ENCODE measurements around the gene TSPAN9.

The TSPAN9 gene

DNA sequence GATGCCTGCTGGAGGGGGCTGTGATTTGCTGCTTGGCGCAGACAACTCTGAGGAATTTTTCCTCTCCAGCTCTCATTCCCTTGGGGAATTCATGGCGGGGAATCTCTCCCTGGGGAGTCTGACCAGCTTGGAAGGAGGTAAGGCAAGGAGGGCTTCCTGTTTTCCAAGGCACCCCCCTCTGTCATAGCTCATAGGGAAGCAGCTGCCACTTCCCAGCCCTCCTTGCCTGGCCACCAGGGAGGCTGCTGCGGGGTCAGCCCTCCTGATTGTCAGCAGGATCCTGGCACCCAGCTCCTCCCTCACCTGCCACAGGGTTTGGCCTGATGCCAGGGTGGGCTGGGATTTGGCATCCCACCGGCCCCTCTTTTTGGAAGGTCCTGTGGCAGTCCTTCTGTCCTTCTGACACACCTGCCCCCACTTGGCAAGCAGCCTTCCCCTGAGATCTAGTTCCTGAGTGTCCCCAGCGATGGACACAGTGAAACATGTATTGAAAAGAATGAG is 74.9 kb downstream of the TSPAN9 start:
- Histone ChIP-seq H3K4me3 (ENCODE audit: insufficient read depth, low read length, poor library complexity, severe bottlenecking) (no peak overlapping the region), H3K9ac (ENCODE audit: low read length) (no peak overlapping the region), H2AFZ (ENCODE audit: low read depth, low read length, severe bottlenecking) (no peak overlapping the region), H3K9me2 (replicated peaks; ENCODE audit: insufficient read depth, low read length) (no peaks in the 10 kb centered on the region), H3F3A (ENCODE audit: insufficient read depth) (no peaks in the 10 kb centered on the region), H4K20me1 (ENCODE audit: low read depth, low read length) (no peaks in the 10 kb centered on the region), H3K9me3 (ENCODE audit: insufficient read depth, low read length) (no peaks in the 10 kb centered on the region), H3K4me2 (ENCODE audit: low read depth, low read length, poor library complexity, severe bottlenecking) (no peak overlapping the region), H3K27ac (ENCODE audit: low read depth, low read length) (no peak overlapping the region), H3K36me3 (ENCODE audit: low read length) (no peaks in the 10 kb centered on the region), H3K27me3 (ENCODE audit: low read length) (no peaks in the 10 kb centered on the region), H3K79me2 (ENCODE audit: insufficient read depth, low read length) (no peaks in the 10 kb centered on the region)
- TF ChIP-seq, protein P1, sequence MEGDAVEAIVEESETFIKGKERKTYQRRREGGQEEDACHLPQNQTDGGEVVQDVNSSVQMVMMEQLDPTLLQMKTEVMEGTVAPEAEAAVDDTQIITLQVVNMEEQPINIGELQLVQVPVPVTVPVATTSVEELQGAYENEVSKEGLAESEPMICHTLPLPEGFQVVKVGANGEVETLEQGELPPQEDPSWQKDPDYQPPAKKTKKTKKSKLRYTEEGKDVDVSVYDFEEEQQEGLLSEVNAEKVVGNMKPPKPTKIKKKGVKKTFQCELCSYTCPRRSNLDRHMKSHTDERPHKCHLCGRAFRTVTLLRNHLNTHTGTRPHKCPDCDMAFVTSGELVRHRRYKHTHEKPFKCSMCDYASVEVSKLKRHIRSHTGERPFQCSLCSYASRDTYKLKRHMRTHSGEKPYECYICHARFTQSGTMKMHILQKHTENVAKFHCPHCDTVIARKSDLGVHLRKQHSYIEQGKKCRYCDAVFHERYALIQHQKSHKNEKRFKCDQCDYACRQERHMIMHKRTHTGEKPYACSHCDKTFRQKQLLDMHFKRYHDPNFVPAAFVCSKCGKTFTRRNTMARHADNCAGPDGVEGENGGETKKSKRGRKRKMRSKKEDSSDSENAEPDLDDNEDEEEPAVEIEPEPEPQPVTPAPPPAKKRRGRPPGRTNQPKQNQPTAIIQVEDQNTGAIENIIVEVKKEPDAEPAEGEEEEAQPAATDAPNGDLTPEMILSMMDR (IDR thresholded peaks at IDR 0.05; ENCODE audit: insufficient read depth, low read length, poor library complexity, severe bottlenecking): no peak
- TF ChIP-seq EZH2phosphoT487 (conservative IDR thresholded peaks at IDR 0.05; ENCODE audit: low read length): no peak

DNA sequence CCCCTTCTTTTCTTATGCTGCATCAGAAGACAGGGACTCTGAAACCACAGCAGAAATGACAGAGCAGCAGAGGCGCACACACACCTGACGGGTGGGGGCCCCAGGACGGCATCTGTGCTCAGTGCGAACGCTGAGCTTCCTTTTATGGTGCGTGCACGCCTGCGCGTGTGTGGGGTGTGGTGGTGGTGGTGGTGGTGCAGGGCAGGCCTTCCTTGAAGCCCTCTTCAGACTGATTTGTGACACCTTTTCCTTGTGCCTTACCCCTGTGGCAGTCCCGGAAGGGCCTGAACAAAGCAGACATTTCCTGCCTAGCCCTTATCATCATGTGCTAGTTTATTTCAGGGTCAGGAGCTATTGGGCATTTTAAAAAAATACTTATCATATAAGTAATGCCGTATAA is 75.7 kb downstream of the TSPAN9 start:
- H3K9me2 ChIP-seq (replicated peaks; ENCODE audit: insufficient read depth, low read length): no peaks in the 10 kb centered on the region
- no peaks in the 10 kb centered on the region for H4K20me1 ChIP-seq (ENCODE audit: low read depth, low read length)
- no peaks in the 10 kb centered on the region for H3K27me3 ChIP-seq (ENCODE audit: low read length)
- no peak overlapping the region for H3K9ac ChIP-seq (ENCODE audit: low read length)
- H3K27ac ChIP-seq (ENCODE audit: low read depth, low read length): no peak overlapping the region
- no peak overlapping the region for H3K4me3 ChIP-seq (ENCODE audit: insufficient read depth, low read length, poor library complexity, severe bottlenecking)
- no peaks in the 10 kb centered on the region for H3F3A ChIP-seq (ENCODE audit: insufficient read depth)
- no peaks in the 10 kb centered on the region for H3K36me3 ChIP-seq (ENCODE audit: low read length)
- H3K79me2 ChIP-seq (ENCODE audit: insufficient read depth, low read length): no peaks in the 10 kb centered on the region
- no peak overlapping the region for H3K4me2 ChIP-seq (ENCODE audit: low read depth, low read length, poor library complexity, severe bottlenecking)
- no peak overlapping the region for H2AFZ ChIP-seq (ENCODE audit: low read depth, low read length, severe bottlenecking)
- TF ChIP-seq, protein P1 (IDR thresholded peaks at IDR 0.05; ENCODE audit: insufficient read depth, low read length, poor library complexity, severe bottlenecking): no peak
- TF ChIP-seq EZH2phosphoT487 (conservative IDR thresholded peaks at IDR 0.05; ENCODE audit: low read length): no peak
- H3K9me3 ChIP-seq (ENCODE audit: insufficient read depth, low read length): no peaks in the 10 kb centered on the region

DNA sequence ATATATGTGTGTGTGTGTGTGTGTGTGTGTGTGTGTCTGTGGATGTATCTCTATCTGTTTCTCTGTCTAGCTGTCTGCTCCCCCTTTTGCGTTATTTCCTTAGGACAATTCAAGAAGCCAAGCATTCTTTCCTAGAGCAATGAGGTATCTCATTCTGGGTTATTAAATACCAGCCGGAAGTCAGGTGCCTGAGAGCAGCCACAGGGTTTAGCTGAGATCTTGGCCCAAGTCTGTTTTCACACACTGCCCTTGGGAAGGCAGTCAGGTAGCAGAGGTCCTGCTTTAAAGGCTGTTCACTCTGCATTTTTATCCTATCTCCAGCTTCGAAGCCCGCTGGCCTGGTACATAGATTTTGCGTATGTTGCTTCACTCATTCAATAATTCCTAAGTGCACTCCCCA is 76.8 kb downstream of the TSPAN9 start:
- H3K9me3 ChIP-seq (ENCODE audit: insufficient read depth, low read length): no peaks in the 10 kb centered on the region
- H3K9ac ChIP-seq (ENCODE audit: low read length): no peak overlapping the region
- H3F3A ChIP-seq (ENCODE audit: insufficient read depth): no peaks in the 10 kb centered on the region
- H3K27me3 ChIP-seq (ENCODE audit: low read length): no peaks in the 10 kb centered on the region
- no peak overlapping the region for H3K27ac ChIP-seq (ENCODE audit: low read depth, low read length)
- H4K20me1 ChIP-seq (ENCODE audit: low read depth, low read length): no peaks in the 10 kb centered on the region
- no peaks in the 10 kb centered on the region for H3K79me2 ChIP-seq (ENCODE audit: insufficient read depth, low read length)
- no peaks in the 10 kb centered on the region for H3K9me2 ChIP-seq (replicated peaks; ENCODE audit: insufficient read depth, low read length)
- H3K36me3 ChIP-seq (ENCODE audit: low read length): no peaks in the 10 kb centered on the region
- no peak overlapping the region for H3K4me3 ChIP-seq (ENCODE audit: insufficient read depth, low read length, poor library complexity, severe bottlenecking)
- no peak overlapping the region for H2AFZ ChIP-seq (ENCODE audit: low read depth, low read length, severe bottlenecking)
- no peak overlapping the region for H3K4me2 ChIP-seq (ENCODE audit: low read depth, low read length, poor library complexity, severe bottlenecking)
- TF ChIP-seq EZH2phosphoT487 (conservative IDR thresholded peaks at IDR 0.05; ENCODE audit: low read length): no peak
- TF ChIP-seq, protein P1 (IDR thresholded peaks at IDR 0.05; ENCODE audit: insufficient read depth, low read length, poor library complexity, severe bottlenecking): no peak

Data from SU-DHL-6 (cell line).